Kidney capillary endothelial cell (primary cell): Measurements from ENCODE around the gene SETD6.
"Not testable (repeated sequence)": the region's sequence is repeated elsewhere in the genome, so short reads cannot be mapped to it uniquely, and the experiment has no call there.

Source experiments
- DNase-seq: peaks from one replicate; pipeline ENCODE4 v3.0.0-alpha.2; 2018; ENCODE audit warnings: low spot score

The SETD6 gene, protein sequence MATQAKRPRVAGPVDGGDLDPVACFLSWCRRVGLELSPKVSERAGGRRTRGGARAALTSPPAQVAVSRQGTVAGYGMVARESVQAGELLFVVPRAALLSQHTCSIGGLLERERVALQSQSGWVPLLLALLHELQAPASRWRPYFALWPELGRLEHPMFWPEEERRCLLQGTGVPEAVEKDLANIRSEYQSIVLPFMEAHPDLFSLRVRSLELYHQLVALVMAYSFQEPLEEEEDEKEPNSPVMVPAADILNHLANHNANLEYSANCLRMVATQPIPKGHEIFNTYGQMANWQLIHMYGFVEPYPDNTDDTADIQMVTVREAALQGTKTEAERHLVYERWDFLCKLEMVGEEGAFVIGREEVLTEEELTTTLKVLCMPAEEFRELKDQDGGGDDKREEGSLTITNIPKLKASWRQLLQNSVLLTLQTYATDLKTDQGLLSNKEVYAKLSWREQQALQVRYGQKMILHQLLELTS

GRCh38 chr16:58515125-58515870, at the start of gene SETD6:
Gene SETD6, plus strand, starts transcription at chr16:58515517. Its CDS starts 21 bp downstream, at chr16:58515538.
- DNase-seq = peak; percentile 75

DNA sequence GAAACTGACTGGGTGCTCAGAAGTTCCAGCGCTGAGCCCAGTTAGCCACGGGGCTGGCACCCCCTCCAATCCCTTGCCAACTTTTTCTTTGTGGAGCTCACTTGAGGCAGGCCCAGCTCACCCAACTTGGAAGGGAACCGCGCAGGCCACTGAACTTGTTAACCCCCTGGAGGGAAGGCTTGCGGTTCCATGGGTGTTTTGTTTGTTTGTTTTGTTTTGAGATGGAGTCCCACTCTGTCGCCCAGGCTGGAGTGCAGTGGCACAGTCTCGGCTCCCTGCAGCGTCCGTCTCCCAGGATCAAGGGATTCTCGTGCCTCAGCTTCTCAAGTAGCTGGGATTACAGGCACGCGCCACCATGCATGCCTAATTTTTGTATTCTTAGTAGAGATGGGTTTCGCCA, 49.5 kb upstream of the SETD6 start:
- DNase-seq = no peak

DNA sequence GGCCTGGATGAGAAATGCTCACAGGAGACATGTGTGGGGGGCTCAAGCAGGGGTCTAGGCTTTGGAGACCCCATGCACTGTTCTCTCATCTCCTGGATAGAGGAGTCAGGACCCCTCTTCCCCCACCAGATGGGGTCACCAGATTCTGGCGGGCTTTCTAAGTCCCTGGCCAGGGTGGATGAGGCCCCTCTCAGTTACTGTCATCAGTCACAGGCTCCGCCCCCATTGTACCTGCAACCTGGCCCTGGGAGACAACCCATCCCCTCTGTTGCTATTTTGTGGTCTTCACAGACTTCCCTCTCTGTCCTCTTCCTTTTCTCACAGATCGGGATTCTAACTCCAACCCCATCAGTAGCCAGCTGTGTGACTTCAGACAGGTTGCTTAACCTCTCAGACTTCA, 48.9 kb upstream of the SETD6 start:
- DNase-seq = no peak

DNA sequence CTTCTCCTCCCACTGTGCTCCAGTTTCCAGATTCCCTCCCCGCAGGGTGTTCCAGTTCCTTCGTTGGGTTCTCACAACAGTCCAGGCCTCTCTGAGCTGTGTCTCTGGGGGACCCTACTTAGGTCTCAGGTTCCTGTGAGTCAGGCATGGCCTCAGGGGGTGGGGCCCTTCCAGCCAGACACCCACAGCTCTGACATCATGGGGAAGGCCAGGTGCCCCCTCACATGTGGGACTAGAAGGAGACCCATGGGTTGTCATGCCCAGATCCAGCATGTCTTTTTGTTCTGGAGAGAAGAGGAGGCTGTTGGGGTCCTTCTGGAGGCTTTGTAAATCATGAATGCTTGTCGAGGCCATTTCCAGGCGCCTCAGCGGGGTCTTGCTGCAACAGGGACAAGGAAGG, 47.4 kb upstream of the SETD6 start:
- no peak for DNase-seq

DNA sequence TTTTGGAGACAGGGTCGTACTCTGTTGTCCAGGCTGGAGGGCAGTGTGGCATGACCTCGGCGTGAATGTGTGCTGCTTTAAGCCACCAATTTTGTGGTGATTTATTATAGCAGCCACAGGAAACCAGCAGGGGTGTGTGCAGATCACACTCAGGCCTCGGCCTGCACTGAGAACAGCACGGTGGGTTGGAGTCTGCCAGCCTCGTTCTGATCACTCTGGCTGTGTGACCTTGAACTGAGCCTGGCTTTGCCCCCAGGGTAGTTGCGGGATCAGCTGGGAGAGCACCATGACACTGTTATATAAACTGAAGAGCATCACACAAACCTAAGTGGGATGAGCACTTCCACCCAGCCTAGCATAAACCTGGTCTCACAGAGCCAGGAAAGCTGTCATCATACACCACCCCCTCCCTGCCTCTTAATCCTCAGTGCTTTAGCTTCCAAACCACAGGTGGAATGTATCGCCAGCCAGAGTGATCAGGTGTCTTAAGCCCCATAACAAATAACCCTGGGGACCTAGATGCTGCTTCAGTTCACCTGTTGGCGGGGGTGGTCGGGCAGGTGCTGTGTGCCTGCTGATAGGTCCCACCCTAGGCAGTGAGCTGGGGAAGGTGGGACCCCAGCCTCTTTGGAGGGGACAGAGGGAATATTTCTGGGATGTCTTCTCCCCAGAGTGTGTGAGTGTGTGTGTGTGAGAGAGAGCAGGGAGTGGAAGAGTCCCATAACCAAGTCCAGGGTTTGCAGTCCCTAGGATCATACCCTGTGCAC, 43.9 kb upstream of the SETD6 start:
- no peak for DNase-seq

DNA sequence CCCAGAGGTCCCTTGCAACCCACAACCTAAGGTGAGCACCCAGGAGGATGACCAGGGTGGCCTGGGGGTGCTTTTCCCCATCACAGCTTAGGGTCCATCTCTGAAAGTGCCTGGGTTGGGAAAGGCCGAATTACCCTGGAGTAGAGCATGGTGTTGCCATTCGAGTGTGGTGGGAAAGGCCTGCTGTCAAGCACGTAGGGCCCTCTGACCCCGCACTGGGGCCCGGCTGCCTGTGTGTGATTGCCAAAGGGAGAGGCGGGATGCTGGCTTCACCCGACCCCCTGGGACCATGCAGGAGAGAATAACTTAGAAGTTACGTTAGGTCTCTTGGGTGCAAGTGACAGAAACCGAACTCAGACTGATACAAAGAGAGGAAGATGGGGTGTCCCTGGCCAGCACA, 43.1 kb upstream of the SETD6 start:
- DNase-seq = no peak

DNA sequence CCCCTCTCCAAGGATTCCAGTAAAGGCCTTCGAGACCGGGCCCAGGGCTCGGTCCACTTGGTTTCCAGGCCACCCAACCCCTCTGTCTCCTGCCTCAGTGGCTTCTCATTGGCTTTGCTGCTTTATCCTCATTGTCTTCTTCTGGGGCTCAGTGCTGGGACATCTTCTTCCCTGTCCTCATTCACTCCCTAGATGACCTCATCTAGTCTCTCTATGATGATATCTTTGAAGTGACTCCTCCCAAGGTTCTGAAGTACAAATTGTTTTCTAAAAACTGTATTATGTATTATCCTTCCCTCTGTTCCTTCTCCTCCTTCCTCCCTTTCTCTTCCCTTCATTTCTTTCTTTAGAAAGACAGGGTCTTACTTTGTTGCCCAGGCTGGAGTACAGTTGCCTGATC, 42.5 kb upstream of the SETD6 start:
- no peak for DNase-seq

- no peak for DNase-seq
These were observed 41.0 kb upstream of the SETD6 start for GRCh38 chr16:58474296-58474695.

DNA sequence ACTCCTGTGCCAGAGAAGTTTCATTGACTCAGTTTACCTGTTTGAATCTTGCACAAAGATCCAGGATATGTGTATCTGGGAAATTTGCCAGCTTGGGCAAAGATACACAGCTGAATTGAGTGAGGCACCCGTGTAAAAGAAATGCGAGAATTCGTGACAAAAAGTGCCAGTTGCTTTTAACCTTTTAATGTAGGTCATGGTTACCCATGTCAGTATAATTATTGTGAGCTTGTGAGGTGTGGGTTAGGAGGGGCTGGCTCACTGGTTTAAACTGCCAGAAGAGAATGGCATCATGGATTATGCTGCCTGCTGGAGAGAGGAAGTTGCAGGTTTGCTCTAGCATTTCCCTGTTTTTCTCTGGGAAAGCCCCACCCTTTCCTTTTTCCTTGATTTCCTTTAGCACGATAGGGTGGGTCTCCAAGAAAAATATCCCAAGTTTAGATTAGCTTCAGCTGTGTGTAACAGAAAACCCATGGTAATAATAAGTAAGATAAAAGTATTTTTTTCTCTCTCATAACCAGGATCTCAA, 40.2 kb upstream of the SETD6 start:
- no peak for DNase-seq

DNA sequence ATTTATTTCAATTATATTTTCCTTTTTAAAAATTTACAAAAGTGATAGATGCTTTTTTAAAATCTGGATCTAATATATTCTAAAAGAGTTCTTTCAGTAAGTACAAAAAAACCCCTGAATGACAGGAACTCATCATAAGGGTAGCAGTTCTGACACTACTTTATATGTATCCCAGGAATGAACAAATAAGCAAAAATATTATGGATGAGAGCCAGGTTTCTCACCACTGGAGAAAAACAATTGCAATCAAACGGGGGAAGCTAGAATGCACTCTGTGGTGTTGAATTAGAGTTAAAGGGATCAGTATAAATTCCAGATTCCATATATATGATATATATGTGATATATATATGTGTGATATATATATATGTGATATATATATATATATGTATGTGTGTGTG, 38.5 kb upstream of the SETD6 start:
- no peak for DNase-seq

- no peak for DNase-seq
These were observed 36.9 kb upstream of the SETD6 start for GRCh38 chr16:58478427-58478826.

DNA sequence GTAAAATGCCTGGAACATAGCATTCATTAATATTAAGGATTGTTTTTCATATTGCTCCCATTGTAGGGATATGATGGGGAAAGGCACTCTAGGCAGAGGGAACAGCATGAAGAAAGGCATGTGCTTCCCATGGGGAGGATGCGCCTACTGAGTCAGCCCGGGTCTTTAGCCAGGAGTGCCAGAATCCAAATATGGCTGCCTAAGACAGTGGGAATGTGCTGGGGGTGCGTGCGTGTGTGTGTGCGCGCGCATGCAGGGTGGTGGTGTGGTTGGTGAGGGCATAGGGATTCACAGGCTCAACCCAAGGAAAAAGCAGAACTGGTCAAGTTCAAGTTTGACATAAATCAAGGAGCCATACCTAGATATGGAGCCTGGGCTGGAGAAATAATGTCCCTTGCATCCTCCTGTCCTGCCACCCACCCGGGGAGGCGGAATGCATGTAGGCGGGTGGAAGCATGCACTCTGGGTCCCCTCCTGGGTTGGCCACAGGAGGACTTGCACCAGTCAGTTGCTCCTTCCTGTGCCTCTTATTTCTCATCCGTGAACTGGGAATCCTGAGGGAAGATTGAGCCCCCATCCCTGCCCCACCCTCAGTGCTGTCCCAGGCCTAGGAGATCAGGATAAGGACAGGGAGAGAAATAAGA, 34.0 kb upstream of the SETD6 start:
- DNase-seq = no peak

- DNase-seq = no peak
These were observed 33.4 kb upstream of the SETD6 start for GRCh38 chr16:58481931-58482330.

DNA sequence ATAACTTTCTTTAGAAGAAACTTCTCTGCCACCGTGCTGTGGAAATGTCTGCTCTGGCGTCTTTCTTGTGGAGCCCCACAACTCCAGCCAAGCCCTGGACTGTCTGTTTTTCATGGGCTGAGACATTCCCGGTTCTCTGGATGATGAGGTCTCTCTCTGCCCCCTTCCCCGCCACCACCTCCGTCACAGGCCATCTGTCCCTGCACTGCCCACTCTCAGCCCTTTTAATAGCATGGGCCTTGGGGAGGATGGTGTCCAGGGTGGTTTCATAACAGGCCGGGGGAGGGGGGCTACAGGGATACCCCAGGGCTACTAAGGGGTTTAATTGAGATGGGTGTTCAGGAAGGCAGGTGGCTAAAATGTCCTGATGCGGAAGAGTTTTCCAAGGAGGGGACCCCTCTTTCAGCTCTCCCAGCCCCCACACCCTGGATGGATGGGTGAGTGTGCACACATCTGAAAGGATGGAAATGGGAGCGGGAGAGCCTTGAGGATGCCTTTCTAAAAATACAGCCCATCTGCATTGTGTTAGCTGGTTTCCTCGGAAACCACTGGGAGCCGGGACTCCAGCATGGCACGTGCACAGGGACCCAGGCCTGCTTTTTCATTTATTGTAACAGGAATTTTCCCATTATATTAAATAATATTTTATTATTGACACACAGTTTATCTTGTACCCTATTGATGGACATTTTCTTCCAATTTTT, 30.0 kb upstream of the SETD6 start:
- DNase-seq = no peak

- peak; percentile 69 for DNase-seq
These were observed 27.6 kb upstream of the SETD6 start for GRCh38 chr16:58487566-58488351.

- no peak for DNase-seq
These were observed 26.8 kb upstream of the SETD6 start for GRCh38 chr16:58488531-58488930.

GRCh38 chr16:58490065-58490464, 25.3 kb upstream of the SETD6 start:
- no peak for DNase-seq

- DNase-seq = not testable (repeated sequence)
These were observed 24.8 kb upstream of the SETD6 start for GRCh38 chr16:58490539-58490938.

- DNase-seq = no peak
These were observed 23.3 kb upstream of the SETD6 start for GRCh38 chr16:58492066-58492465.

DNA sequence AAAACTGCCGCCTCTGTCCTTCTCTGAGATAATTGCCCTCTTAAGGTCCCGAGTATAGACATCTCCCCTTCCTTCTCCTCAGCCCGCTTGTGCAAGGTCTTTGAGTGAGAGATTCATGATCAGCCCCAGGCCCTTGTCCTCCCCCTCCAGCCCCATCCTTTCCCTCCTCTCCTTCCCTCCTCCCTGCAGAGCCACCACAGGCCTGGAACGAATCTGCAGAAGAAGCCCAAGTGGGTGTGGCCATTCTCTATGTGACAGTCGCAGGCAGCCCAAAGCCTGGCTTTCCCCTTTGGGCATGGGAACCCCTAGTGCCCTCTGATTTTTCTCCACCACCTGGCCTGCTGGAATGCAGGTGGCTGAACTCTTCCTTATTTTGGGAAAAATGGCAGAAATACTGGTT, 22.6 kb upstream of the SETD6 start:
- no peak for DNase-seq
